GM21528 (cell line): ENCODE measurements around the gene PLPP1.

Experiments
- ATAC-seq: cut with Tn5 transposase; IDR thresholded peaks from one replicate; pipeline ENCODE4 v1.9.1; 2021; ENCODE audit warnings: mild to moderate bottlenecking, moderate library complexity; ENCODE audit not compliant: unreplicated experiment, low FRiP score

The PLPP1 gene

DNA sequence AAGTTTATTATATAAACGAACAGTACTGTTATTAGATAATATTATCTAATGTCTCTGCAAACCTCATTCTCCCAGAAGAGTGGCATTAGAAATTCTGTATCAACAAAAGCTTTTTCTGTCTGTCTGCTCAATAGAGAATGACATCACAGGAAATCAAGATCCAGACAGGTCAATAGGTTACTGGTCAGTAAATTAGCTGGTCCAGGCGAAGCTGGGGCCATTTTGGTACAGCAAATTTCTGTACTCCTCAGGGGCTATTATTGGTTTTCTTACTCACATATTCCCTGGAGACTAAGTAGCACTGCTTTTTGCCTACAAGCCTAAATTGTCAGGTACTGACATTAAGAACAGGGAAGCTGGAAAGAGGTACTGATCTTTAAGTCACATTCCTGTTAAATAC is 80.5 kb downstream of the PLPP1 start:
- ATAC-seq, result no peak

GRCh38 chr5:55453211-55453610 is 81.6 kb downstream of the PLPP1 start:
- no peak for ATAC-seq

GRCh38 chr5:55451976-55452375 is 82.8 kb downstream of the PLPP1 start:
- ATAC-seq, result no peak

- ATAC-seq, result no peak
Observed at GRCh38 chr5:55450050-55450765, 84.6 kb downstream of the PLPP1 start.

- no peak for ATAC-seq
Observed at GRCh38 chr5:55446640-55447351, 88.0 kb downstream of the PLPP1 start.

DNA sequence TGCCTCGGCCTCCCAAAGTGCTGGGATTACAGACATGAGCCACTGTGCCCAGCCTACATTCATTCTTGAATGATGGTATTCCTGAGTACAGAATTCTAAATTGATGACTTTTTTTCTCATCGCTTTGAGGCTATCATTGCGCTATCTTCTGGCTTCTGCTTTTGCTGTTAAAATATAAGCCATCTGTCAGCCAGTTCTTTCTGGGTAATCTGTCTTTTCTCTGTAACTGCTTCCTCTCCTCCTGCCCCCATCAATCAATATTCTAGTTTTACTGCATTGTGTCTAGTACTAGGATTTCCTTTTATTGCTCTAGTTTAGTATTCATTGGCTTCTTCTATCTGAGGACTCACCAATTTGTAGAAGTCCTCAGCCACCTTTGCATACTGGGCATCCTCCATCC is 89.0 kb downstream of the PLPP1 start:
- no peak for ATAC-seq

- no peak for ATAC-seq
Observed at GRCh38 chr5:55441954-55442353, 92.8 kb downstream of the PLPP1 start.

- no peak for ATAC-seq
Observed at GRCh38 chr5:55441107-55441771, 93.5 kb downstream of the PLPP1 start.

GRCh38 chr5:55440188-55440646 is 94.5 kb downstream of the PLPP1 start:
- no peak for ATAC-seq

- no peak for ATAC-seq
Observed at GRCh38 chr5:55438998-55439397, 95.8 kb downstream of the PLPP1 start.

DNA sequence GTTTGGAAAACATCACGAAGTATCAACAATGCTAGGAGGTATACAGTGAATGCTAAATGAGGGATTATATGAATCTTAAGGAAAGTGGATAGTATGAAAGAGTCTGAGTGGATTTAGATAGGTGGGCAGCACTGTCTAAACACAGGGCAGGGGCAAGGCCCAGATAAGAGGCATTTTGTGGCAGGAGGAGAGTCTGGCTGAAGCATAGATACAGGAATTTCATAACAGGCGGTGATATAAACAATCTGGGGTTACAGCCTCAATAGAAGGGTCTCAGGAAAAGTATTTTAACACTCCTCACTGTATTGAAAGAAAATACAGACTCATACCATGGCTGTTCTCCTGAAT is 96.9 kb downstream of the PLPP1 start:
- no peak for ATAC-seq

- ATAC-seq, result no peak
Observed at GRCh38 chr5:55437452-55437851, 97.3 kb downstream of the PLPP1 start.

GRCh38 chr5:55432549-55432948 is 102.2 kb downstream of the PLPP1 start:
- no peak for ATAC-seq

DNA sequence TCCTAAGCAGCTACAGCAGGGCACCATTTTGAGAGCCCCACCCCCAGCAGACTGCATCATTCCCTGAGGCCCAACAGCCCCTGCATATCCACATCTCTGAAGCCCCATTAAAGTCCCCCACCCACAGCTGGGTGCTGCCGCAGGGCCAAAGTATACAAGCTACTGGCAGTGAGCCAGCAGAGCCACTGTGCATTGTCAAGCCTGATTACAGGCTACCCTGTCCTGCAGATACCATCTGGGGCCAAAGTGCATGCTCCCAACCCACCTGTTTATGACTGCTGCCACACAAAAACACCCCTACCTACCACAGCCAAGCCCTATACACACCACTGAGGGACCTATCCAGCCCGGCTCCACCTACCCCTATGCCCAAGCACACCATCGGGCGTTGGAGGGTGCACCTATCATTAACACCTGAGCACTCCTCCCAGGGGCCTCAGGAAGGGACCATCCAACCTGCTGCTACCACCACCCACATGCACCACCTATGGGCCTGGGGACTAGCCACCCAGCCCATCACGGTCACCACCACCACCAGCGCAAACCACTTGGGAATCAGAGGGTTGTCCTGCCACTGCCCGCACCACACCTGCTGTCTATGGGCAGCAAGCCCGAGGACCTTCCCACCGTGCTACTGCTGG is 105.0 kb downstream of the PLPP1 start:
- no peak for ATAC-seq

DNA sequence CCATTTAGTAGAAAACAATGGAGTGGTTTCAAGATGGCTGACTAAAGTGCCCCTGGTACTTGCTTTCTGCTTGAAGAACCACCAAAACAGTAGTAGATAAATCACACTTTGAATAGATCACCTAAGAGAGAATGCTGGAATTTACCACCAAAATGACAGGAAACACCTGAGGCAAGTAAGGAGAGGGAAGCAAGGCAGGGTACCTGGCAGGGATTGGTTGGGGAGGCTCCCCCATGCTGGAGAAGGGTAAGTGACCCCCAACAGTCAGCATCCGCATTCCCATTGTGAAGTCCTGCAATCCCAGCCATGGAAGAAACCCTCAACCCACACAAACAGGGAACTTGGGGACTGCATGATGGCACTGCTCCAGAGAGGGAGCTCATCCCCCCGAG is 105.5 kb downstream of the PLPP1 start:
- ATAC-seq, result no peak

- no peak for ATAC-seq
Observed at GRCh38 chr5:55427157-55427556, 107.6 kb downstream of the PLPP1 start.

DNA sequence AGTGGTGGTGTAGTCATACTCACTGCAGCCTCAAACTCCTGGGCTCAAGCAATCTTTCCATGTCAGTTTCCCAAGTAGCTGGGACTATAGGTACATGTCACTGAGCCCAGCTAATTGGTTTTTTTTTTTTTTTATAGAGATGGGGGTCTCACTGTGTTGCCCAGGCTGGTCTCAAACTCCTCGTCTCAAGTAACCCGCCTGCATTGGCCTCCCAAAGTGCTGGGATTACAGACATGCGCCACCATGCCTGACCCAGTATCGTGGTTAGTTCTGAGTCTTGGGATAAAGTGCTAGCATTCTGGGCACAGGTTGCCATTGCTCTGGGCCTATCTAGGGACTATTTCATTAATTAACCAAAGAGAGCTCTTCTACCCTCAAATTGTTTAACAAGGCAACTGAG is 108.3 kb downstream of the PLPP1 start:
- ATAC-seq, result no peak

DNA sequence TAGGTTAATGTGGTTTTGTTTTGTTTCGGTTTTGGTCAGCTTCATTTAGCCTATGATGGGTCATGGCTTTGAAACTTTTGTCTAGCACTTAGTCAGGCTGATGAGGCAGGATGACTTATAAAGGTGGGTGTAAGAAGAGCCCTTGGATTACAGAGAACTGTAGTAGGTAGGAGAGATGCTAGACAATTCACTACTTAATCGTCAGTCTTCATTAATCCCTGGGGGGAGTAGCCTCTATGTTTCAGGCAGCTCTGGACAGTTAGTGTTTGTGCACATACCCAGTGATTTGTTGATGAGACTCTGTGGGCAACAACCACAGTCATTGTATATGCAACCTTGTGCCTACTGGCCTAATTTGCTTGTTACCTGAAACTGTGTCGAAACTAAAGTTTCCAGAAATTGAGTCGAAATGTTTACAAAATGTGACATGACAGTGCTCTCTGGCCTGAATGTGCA is 113.7 kb downstream of the PLPP1 start:
- ATAC-seq, result peak; percentile 88

DNA sequence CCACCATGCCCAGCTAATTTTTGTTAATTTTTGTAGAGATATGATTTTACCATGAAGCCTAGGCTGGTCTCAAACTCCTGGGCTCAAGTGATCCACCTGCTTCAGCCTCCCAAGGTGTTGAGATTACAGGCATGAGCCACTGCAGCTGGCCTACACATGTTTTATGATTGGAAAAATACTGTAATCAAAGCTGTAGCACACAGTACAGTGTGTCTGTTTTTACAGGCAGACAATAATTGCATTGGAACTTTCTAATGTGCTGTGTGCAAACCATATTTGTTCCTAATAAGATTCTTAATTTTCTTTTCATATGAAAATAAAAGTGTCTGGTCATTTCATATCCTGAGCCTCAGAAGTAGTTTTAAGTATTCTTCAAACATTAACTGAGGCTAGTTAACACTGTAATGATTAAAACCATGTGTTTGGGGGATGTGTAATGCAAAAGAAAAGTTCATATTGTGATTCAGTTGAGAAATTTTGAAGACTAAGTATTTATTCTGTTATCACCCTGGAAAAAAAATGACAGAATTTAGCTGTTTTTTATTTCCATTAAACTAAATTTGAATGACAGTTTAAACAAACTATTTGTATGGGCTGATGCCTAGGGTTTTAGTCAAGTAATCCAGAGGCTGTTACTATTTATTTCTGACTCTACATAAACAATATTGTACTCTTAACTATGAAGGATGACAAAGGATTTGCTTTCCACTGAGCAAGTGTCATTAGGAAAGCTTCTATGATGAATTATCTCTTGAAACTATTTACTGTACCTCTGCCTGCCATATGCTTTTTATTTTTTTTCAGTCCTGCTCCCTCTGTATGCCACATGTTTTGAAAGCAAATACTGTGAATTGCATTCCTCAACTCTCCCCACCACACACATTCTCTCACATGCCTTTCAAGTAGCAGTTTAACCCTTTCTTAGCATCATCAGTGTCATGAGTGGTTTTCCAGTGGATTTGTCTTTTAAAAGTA is 115.5 kb downstream of the PLPP1 start:
- no peak for ATAC-seq

DNA sequence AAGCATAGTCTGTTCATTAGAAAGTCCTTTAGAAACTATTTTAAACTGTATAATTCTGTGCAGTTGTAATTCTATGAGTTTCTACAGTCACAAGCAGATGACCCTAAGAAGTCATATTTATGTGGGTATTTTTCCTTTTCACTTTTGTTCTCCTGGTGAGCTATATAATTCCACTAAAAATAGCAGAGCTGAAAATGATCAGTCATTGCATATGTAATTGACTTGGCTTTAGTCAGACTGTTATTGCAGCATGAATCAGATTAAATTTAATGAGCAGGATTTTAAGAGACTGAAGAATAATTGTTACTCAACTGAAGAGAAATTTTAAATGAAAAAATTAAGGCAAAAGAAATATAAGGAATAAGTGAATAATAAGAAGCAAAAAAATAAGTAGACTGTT is 118.5 kb downstream of the PLPP1 start:
- ATAC-seq, result no peak
